Measurements from ENCODE around the gene MCF2L2.

DNA sequence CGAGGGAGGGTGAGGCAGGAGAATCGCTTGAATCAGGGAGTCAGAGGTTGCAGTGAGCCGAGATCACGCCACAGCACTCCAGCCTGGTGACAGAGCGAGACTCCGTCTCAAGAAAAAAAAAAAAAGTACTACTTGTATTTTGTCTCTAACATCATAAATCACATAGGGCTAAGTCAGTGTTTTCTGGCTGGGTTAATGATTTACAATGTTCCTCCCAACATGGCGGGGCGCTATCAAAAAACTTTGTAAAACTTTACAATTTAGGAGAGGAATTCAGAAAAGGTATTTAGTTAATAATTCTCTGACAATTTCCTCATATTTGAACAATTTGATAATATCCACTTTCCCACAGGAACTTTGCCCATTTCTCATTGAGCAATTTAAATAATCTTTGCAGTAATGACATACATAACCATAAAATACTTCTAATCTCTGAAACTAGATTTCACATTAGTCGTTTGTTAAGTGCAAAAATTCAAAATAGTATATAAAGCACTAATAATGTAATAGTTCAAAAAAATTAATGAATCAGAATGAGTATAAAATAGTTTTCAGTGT lies 202.0 kb downstream of the MCF2L2 start:
- TF ChIP-seq, protein P1, sequence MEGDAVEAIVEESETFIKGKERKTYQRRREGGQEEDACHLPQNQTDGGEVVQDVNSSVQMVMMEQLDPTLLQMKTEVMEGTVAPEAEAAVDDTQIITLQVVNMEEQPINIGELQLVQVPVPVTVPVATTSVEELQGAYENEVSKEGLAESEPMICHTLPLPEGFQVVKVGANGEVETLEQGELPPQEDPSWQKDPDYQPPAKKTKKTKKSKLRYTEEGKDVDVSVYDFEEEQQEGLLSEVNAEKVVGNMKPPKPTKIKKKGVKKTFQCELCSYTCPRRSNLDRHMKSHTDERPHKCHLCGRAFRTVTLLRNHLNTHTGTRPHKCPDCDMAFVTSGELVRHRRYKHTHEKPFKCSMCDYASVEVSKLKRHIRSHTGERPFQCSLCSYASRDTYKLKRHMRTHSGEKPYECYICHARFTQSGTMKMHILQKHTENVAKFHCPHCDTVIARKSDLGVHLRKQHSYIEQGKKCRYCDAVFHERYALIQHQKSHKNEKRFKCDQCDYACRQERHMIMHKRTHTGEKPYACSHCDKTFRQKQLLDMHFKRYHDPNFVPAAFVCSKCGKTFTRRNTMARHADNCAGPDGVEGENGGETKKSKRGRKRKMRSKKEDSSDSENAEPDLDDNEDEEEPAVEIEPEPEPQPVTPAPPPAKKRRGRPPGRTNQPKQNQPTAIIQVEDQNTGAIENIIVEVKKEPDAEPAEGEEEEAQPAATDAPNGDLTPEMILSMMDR (IDR thresholded peaks at IDR 0.05; ENCODE audit: low read depth, low read length), result no peak
- TF ChIP-seq POLR2A (IDR thresholded peaks at IDR 0.05; ENCODE audit: extremely low read depth, insufficient read length), result no peak
- TF ChIP-seq, protein P2, sequence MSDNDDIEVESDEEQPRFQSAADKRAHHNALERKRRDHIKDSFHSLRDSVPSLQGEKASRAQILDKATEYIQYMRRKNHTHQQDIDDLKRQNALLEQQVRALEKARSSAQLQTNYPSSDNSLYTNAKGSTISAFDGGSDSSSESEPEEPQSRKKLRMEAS (IDR thresholded peaks at IDR 0.05; ENCODE audit: low read depth, low read length), result no peak
- no peak for TF ChIP-seq MYC (IDR thresholded peaks at IDR 0.05; ENCODE audit: low read depth, low read length)

Measured in NB4 (cell line).